Spinal cord (tissue), 10 donors: ENCODE results near the gene CMIP. TPM values are rescaled to one million over a fixed set of nuclear protein-coding genes. Genes with fewer than 3 reads are reported as not detected.

ENCODE experiments used
- DNase-seq, 6 donors: peaks; one replicate each; pipeline versions ENCODE4 v3.0.0 to v3.0.0-alpha.2; 2013 to 2015; ENCODE audit warnings: low spot score in 6 of 6, low read depth in 4 of 6
- H3K27ac ChIP-seq: one replicate; pipeline ENCODE4 v1.5.1; 2013; ENCODE audit warnings: low read depth, low read length, control low read depth
- H3K27me3 ChIP-seq: one replicate; pipeline ENCODE4 v1.6.1; 2013; ENCODE audit warnings: low read length; ENCODE audit not compliant: control insufficient read depth, insufficient read depth
- H3K36me3 ChIP-seq: one replicate; pipeline ENCODE4 v1.6.1; 2013; ENCODE audit warnings: low read length; ENCODE audit not compliant: control insufficient read depth, insufficient read depth
- H3K4me1 ChIP-seq: one replicate; pipeline ENCODE4 v1.6.1; 2013; ENCODE audit warnings: low read length; ENCODE audit not compliant: control insufficient read depth, insufficient read depth
- H3K4me3 ChIP-seq: one replicate; pipeline ENCODE4 v1.5.1; 2013; ENCODE audit warnings: low read depth, low read length, control low read depth
- H3K9me3 ChIP-seq: one replicate; pipeline ENCODE4 v1.6.1; 2013; ENCODE audit warnings: low read length; ENCODE audit not compliant: control insufficient read depth, insufficient read depth
- WGBS: methylation state at CpG from one replicate; pipeline ENCODE4 v1.1.5; 2013; ENCODE audit warnings: missing lambda C conversion rate; ENCODE audit not compliant: insufficient coverage; 5-methylcytosine and 5-hydroxymethylcytosine counted together
- polyA plus RNA-seq, 2 donors: library from polyadenylated mRNA; unstranded; fragments of 120-200 nt; gene quantifications; one replicate each; pipeline ENCODE4 v1.2.1, GENCODE V29; 2013; ENCODE audit not compliant: insufficient read length in 2 of 2
- total RNA-seq, 2 donors: library from RNA; depleted of rRNA in 1 of 2; stranded (reverse); fragments of 120-200 nt in 1 of 2; fragments of >200 nt in 1 of 2; gene quantifications; one replicate each; pipeline versions ENCODE4 v1.2.3 to v1.2.4, GENCODE V29; 2013 to 2014
- donor health status: healthy.

CMIP gene
- total and polyA plus RNA-seq, 4 donors, result 20.6 to 151 (median 100) TPM

- H3K4me1 ChIP-seq, result peaks cover 61% of the 10 kb centered on the region
- no peak overlapping the region for H3K4me3 ChIP-seq
- peaks cover 2% of the 10 kb centered on the region for H3K36me3 ChIP-seq
- 33% methylated on average over 2 of the region's 11 CpGs for WGBS
- H3K9me3 ChIP-seq, result no peaks in the 10 kb centered on the region
- peak overlapping the region; percentile 69 for H3K27ac ChIP-seq
- no peaks in the 10 kb centered on the region for H3K27me3 ChIP-seq
- DNase-seq, result no peak
These were observed 22.5 kb downstream of the CMIP start for GRCh38 chr16:81467072-81467471.

GRCh38 chr16:81467815-81468214 is 23.2 kb downstream of the CMIP start:
- H3K9me3 ChIP-seq, result no peaks in the 10 kb centered on the region
- no peaks in the 10 kb centered on the region for H3K27me3 ChIP-seq
- WGBS, result 93% methylated on average over 2 of the region's 8 CpGs
- DNase-seq, result no peak
- H3K36me3 ChIP-seq, result peaks cover 10% of the 10 kb centered on the region
- no peak overlapping the region for H3K27ac ChIP-seq
- peaks cover 67% of the 10 kb centered on the region for H3K4me1 ChIP-seq
- H3K4me3 ChIP-seq, result no peak overlapping the region

GRCh38 chr16:81468269-81468902 is 23.8 kb downstream of the CMIP start:
- no peaks in the 10 kb centered on the region for H3K9me3 ChIP-seq
- 82% methylated on average over 19 of the region's 19 CpGs for WGBS
- DNase-seq, result no peak
- H3K4me3 ChIP-seq, result no peak overlapping the region
- H3K27ac ChIP-seq, result no peak overlapping the region
- H3K27me3 ChIP-seq, result no peaks in the 10 kb centered on the region
- H3K4me1 ChIP-seq, result peaks cover 69% of the 10 kb centered on the region
- H3K36me3 ChIP-seq, result peaks cover 12% of the 10 kb centered on the region

GRCh38 chr16:81469183-81469677 is 24.6 kb downstream of the CMIP start:
- H3K4me1 ChIP-seq, result peaks cover 69% of the 10 kb centered on the region
- no peak for DNase-seq
- no peaks in the 10 kb centered on the region for H3K9me3 ChIP-seq
- peaks cover 14% of the 10 kb centered on the region for H3K36me3 ChIP-seq
- no peak overlapping the region for H3K4me3 ChIP-seq
- H3K27ac ChIP-seq, result no peak overlapping the region
- WGBS, result 81% methylated on average over 4 of the region's 4 CpGs
- H3K27me3 ChIP-seq, result no peaks in the 10 kb centered on the region

- Histone ChIP-seq H3K27ac (peak overlapping the region; percentile 29), H3K9me3 (no peaks in the 10 kb centered on the region), H3K27me3 (no peaks in the 10 kb centered on the region), H3K4me3 (no peak overlapping the region), H3K36me3 (peaks cover 21% of the 10 kb centered on the region), H3K4me1 (peaks cover 76% of the 10 kb centered on the region)
- WGBS, result 55% methylated on average over 12 of the region's 13 CpGs
- DNase-seq, result no peak
These were observed 25.3 kb downstream of the CMIP start for GRCh38 chr16:81469710-81470535.

GRCh38 chr16:81470796-81471636 is 26.4 kb downstream of the CMIP start:
- WGBS, result 88% methylated on average over 5 of the region's 9 CpGs
- no peaks in the 10 kb centered on the region for H3K27me3 ChIP-seq
- H3K4me3 ChIP-seq, result no peak overlapping the region
- no peak for DNase-seq
- peaks cover 23% of the 10 kb centered on the region for H3K36me3 ChIP-seq
- H3K9me3 ChIP-seq, result no peaks in the 10 kb centered on the region
- H3K27ac ChIP-seq, result no peak overlapping the region
- H3K4me1 ChIP-seq, result peaks cover 66% of the 10 kb centered on the region

- Histone ChIP-seq H3K9me3 (no peaks in the 10 kb centered on the region), H3K4me1 (peaks cover 62% of the 10 kb centered on the region), H3K4me3 (no peak overlapping the region), H3K36me3 (peaks cover 26% of the 10 kb centered on the region), H3K27ac (no peak overlapping the region), H3K27me3 (no peaks in the 10 kb centered on the region)
- no peak for DNase-seq
- WGBS, result 98% methylated on average over 6 of the region's 8 CpGs
These were observed 27.3 kb downstream of the CMIP start for GRCh38 chr16:81471882-81472281.

GRCh38 chr16:81472391-81472790 is 27.8 kb downstream of the CMIP start:
- no peaks in the 10 kb centered on the region for H3K27me3 ChIP-seq
- 93% methylated on average over 7 of the region's 7 CpGs for WGBS
- peaks cover 27% of the 10 kb centered on the region for H3K36me3 ChIP-seq
- DNase-seq, result no peak
- peaks cover 56% of the 10 kb centered on the region for H3K4me1 ChIP-seq
- no peak overlapping the region for H3K4me3 ChIP-seq
- H3K9me3 ChIP-seq, result no peaks in the 10 kb centered on the region
- H3K27ac ChIP-seq, result peak overlapping the region; percentile 35

- H3K4me1 ChIP-seq, result peaks cover 56% of the 10 kb centered on the region
- no peaks in the 10 kb centered on the region for H3K27me3 ChIP-seq
- DNase-seq, result peak in 1 of 6 donors; percentile 66
These were observed 28.5 kb downstream of the CMIP start for GRCh38 chr16:81473066-81473488.

More at GRCh38 chr16:81473066-81473488, 28.5 kb downstream of the CMIP start:
- H3K27ac ChIP-seq, result peak overlapping the region; percentile 35
- no peak overlapping the region for H3K4me3 ChIP-seq
- peaks cover 32% of the 10 kb centered on the region for H3K36me3 ChIP-seq
- WGBS, result 43% methylated on average over 10 of the region's 14 CpGs
- H3K9me3 ChIP-seq, result no peaks in the 10 kb centered on the region
